HTR-8/SVneo (cell line): ENCODE measurements around the gene MRPL22.
"Not testable (repeated sequence)": the region's sequence is repeated elsewhere in the genome, so short reads cannot be mapped to it uniquely, and the experiment has no call there.

ENCODE experiments used
- DNase-seq: peaks from one replicate; pipeline ENCODE4 v3.0.0; 2011; ENCODE audit warnings: low spot score, mixed read lengths; ENCODE audit not compliant: insufficient read length
- FAIRE-seq: peaks from 2 replicates; lab custom pipeline; 2011; peaks lifted over from hg19 to GRCh38; lab: Jason Lieb, UNC

MRPL22 gene

DNA sequence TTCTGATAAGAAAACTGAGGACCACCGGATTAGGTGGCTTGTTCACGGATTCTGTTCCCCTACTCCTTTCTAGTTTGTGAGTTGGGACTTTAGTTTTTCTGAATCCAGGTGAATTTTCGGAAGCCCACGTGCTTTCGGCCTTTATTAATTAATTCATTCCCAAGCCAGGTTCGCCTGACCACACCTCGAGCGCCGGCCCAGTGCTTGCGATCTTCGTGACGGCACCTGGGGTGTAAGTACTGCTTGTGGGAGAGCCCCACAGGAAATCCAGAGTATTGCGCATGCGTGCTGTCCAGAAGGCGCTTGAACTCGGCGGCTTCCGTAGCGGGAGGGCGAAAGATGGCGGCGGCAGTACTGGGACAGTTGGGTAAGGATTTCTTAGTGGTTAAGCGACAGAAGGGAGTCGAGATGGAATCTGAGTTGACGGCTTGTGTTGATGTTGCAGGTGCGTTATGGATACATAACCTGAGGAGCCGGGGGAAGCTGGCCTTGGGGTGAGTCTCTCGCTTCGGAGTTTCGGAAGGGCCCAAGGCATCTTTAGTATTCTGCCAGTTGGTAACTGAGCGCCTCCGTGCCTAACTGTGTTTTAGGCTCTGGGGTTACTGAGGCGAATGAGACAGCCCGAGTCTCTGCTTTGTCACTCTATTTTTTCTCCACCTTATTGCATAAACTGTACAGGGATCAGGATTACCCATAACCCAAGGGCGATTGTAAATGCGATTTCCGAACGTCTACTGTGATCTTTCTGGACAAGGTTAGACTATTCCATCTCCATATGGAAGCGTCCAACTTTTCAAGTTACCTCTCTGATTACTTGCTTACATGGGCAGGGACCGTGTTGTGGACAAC is at the start of gene MRPL22:
MRPL22 (plus strand) TSS at position 302 of the 849 bp plus-strand sequence; CDS start at position 340, 38 bp downstream.
- no peak for FAIRE-seq
- peak; percentile 96 for DNase-seq

DNA sequence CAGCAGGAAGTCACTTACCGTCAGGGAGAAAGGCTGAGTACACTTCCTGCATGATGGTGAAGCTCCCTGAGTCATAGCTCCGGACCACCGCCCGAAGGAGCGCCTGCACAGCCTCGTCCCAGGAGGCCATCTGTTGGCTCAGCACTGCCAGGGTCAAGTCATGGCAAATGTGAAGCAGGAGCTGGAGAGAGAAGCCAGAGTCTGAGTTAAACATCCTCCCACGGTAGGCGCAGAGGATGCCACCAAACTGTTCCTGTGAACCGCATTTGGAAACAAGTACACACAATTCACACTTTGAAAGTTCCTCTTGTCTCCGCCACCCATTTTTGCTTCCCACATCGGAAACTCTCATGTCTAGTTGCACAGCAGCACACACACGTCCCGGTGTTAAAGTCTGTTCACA is 48.5 kb upstream of the MRPL22 start:
- no peak for FAIRE-seq
- DNase-seq, result no peak

- FAIRE-seq, result no peak
- DNase-seq, result no peak
Measured at GRCh38 chr5:154893381-154893780, 47.5 kb upstream of the MRPL22 start.

DNA sequence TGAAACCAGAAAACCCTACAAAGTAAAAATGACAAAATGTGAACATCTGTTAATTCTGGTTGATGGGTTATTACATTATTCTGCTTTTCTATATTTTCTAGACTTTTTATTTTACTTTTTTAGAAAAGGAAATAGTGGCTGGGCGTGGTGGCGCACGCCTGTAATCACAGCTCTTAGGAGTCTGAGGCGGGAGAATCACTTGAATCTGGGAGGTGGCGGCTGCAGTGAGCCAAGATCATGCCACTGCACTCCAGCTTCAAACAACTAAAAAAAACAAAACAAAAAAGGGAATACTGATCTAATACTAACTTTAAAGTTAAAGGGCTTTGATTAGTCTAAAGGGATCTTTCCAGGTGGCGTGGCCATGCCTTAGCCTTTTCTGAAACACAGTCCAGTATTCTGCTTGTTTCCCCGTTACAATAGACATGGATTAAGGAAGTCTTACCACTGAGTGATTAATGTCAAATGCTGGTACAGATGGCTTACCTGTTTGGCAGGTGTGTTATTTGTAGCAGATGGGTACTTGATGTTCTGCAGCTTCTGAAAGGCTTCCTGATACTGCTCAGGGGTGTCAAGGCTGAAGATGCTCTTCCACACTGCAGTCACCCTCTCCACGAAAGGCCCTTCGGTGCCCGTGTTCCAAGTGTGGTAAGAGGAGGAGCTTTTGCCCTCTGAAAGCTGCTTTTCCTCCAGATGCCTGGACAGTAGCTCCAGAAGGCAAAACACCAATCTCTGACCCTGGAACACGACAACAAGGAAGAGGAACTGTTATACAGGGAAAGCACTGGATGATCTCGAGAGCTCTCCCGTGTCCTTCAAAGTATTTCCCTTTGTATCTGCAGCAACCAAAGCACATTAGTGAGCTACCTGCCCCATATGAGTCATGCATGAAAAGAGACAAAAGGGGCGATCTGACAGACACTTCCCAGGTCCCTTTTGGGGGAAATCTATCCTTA is 45.0 kb upstream of the MRPL22 start:
- FAIRE-seq (no peak), DNase-seq (no peak)

DNA sequence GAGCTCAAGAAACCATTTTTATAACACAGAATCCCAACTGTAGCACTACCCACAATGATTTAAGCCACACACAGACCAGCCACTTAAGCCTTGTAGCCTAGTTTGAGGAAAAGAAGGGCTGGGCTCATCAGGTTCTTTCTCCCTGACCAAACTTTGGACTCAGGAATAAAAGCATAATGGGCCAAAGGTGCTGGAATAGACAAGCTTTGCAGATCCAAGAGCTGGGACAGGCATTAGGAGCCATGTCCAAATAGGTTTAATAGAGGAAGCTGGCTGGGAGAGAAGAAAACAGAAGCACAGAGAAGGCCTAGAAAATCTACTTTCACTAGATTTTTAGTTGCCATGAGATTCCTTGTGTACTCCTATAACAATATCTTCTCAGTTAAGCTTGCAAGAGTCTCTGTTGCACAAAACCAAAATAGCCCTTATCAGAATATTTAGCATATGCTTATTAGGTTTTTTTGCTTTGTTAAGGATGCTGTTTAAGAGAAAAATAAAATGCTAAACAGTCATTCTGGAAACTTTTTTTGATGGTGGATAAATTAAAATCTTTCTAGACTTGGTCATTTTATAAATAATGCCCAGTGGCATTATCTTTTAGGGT is 44.2 kb upstream of the MRPL22 start:
- FAIRE-seq (no peak), DNase-seq (no peak)

DNA sequence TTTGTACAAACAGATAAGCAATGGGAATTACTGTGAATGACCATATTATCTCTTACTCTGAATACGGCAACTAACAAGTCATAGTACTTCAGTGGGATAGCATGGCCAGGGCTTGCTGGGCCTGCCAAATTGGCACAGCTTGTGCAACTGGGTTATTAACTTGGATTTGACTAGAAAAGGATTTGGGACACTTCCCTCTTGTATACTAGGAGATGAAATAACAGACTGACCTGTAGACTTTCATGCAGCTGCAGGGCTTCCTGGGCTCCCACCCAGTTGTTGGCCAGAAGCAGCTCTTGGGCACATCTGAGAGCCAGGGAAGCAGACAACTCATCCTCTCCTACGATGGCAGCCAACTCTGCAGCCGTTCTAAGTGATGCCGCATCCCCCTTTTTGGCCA is 42.7 kb upstream of the MRPL22 start:
- no peak for FAIRE-seq
- no peak for DNase-seq

GRCh38 chr5:154899151-154899816 is 41.6 kb upstream of the MRPL22 start:
- DNase-seq, result no peak
- FAIRE-seq, result no peak

- no peak for FAIRE-seq
- no peak for DNase-seq
Measured at GRCh38 chr5:154900066-154900465, 40.8 kb upstream of the MRPL22 start.

GRCh38 chr5:154901276-154901675 is 39.6 kb upstream of the MRPL22 start:
- DNase-seq (no peak), FAIRE-seq (no peak)

DNA sequence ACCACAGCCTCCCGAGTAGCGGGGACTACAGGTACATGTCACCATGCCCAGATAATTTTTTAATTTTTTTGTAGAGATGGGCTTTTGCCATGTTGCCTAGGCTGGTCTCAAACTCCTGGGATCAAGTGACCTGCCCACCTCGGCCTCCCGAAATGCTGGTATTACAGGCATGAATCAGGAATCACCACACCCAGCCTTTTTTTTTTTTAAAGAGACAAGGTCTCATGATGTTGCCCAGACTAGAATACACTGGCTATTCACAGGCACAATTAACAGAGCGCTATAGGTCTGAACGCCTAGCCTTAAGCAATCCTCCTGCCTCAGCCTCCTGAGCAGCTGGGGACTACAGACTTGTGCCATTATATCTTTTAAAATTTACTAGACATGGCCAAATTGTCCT is 39.0 kb upstream of the MRPL22 start:
- no peak for FAIRE-seq

GRCh38 chr5:154905601-154906000 is 35.3 kb upstream of the MRPL22 start:
- FAIRE-seq, DNase-seq: not testable (repeated sequence)

More for the DNA sequence above, 39.0 kb upstream of the MRPL22 start:
- DNase-seq, result no peak

DNA sequence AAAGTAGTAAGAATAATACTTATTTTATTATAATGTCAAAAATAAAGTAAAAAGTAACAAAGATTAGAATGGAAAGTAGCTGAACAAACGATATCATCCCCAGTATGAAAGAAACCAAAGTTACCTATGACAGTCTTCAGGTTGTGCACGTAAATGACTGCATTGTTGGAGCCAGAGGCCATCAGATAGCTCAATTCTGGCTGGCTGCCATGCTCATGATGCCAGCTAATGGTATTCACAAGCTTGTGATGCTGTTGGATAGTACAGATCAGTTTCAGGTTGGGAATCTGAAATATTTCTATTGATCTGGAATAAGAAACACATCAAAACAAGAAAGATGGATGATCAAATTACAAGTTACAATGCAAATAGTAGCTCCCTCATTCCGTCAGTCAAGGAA is 24.0 kb upstream of the MRPL22 start:
- no peak for FAIRE-seq
- DNase-seq, result no peak

- FAIRE-seq (no peak), DNase-seq (no peak)
Measured at GRCh38 chr5:154917757-154918156, 23.1 kb upstream of the MRPL22 start.

DNA sequence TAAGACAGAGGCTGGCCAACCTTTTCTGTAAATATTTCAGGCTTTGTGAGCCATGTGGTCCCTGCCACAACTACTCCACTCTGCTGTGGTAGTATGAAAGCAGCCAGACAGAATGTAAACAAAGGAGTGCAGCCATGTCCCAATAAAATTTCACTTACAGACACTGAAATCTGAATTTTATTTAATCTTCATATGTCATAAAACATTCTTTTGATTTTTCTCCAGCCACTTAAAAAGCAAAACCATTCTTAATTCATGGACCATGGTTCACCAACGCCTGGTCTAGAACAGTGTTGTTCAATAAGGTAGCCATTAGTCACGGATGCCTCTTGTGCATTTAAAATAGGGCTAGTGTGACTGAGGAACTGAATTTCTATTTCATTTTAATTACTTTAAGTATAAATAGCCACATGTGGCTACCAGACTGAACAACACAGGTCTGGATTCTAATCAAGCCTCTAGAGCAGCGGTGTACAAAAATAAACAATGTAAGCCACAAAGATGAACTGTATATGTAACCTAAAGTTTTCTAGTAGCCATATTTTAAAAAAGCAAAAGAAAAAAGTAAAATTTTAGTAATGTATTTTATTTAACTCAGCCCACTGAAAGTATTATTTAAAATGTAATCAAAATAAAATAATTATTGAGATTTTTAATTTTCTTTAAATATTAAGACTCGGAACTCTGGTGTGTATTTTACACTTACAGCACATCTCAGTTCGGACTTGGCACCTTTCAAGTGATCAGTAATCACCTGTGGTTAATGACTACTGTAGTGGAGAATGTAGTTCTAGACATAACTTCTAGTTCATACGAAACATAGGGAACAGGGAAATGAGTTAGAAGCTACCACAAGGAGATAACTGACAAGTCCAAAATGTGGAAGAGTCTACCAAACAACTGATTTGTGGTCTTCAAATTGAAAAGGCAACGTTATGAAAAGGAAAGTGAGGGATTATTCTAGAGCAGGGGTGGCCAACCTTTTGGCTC is 17.1 kb upstream of the MRPL22 start:
- DNase-seq, result no peak
- FAIRE-seq, result no peak

DNA sequence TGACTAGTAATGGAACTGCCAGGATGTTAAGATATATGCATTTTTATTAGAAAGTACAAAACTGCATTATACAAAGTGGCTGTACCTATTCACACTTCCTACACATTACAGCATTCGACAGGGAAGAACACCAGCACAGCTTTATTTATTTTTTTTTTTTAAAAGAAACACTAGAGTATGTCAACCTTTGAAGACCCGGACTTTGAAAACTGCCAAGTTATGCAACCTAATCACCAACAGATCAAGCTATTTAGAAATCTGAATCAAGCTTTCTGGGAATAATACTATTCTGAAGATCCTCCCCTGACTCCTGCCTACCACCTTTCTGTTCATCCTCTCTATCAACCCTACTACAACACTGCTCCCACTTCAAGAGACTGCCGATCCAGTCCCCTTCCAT is 7.3 kb upstream of the MRPL22 start:
- no peak for FAIRE-seq
- DNase-seq, result no peak

GRCh38 chr5:154934881-154935280 is 6.0 kb upstream of the MRPL22 start:
- DNase-seq, result no peak
- no peak for FAIRE-seq

DNA sequence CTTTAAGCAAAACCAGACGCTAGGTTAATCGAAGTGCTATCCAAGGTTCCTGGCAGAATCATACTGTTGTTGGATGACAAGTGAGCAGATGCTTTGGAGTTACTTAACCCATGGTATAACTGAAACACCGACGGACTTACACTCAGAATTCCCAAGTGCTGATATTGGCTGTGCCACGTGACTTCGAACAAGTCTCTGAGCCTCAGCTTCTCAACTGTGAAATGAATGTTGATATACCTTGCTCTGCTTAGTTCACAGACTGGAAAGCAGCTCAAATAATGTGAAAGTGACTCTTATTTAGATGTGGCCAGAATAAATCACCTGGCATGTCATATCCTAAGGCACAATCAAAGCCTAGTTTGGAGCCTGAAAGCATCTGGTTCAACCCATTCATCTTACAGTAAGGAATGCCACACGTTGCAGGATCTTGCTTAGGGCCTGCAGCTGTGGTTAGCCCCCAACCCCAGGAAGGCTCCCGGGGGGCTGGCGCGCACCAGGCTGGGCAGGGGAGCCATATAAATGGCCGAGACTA is 3.6 kb upstream of the MRPL22 start:
- FAIRE-seq (no peak), DNase-seq (no peak)

DNA sequence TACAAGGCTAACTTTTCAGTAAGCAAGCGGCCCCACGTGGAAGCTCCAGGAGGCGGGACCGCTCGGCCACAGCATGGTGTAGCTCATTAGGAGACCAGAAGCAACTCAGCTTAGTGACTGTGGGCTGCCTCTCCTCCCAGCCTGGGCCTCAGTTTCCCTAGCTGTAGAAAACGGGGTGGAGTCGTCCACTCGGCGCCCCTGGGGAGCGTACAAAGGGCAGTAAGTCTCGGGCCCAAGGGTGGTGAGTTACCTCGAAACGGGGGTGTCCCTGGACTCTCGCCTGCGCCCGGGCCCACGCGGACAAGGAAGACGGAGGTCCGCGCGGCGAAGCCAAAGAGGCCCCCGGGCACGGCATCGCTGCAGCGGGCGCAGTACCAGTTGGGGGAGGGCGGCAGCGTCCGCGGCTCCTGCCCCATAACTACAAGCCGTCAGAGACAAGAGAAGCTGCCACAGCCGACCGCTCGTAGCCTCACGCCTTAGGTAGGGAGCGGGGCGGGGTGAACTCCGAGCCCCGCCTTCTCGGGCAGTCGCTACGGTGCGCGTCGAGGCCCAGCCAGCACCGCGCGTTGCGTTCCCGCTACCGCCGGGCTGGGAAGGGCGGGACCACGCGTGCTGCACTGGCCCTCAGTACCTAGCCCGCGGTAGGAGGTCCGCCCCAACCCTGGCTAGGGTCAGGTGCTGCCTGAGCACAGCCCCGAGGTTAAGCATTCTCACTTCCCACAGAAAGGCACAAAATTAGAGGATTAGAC is 3.0 kb upstream of the MRPL22 start, which contains the start of gene GEMIN5:
GEMIN5 (minus strand) TSS at position 494 of the 749 bp plus-strand sequence; CDS start at position 416, 78 bp downstream.
- DNase-seq (peak; percentile 88), FAIRE-seq (peak; percentile 58)
